NCI-H774 (cell line): ENCODE results near the gene UTP3.
"Not testable (repeated sequence)": the region's sequence is repeated elsewhere in the genome, so short reads cannot be mapped to it uniquely, and the experiment has no call there.

ENCODE experiments used
- DNase-seq: peaks from one replicate; lab custom pipeline; 2025; lab: John Stamatoyannopoulos, UW

The UTP3 gene

GRCh38 chr4:70715097-70715496, 26.8 kb downstream of the UTP3 start:
- no peak for DNase-seq

GRCh38 chr4:70718811-70719604, 30.7 kb downstream of the UTP3 start:
- no peak for DNase-seq

DNA sequence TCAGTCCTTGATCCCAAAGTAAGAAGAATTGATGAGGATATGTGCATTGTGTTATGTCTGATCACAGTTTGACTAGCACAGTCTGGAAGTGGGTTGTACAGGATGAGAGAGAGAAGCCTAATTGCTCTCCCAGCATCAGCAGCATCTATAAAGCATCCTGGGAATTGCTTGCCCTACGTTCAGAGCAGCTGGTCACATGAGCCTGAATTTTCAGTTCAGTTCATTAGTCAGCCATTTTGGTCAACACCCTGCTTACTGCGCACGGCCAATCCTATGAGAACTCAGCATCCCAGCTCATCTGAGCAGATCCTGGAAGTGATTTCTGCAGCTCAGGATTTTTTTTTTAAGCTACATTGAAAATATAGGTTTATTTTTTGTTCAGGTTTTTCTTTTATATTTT, 33.4 kb downstream of the UTP3 start, which contains the start of gene RUFY3:
Gene RUFY3 (plus strand): TSS at position 218 of the 400 bp plus-strand sequence. CDS start 610 bp downstream, outside the sequence.
- DNase-seq: no peak

GRCh38 chr4:70722199-70722791, 34.0 kb downstream of the UTP3 start:
- no peak for DNase-seq

DNA sequence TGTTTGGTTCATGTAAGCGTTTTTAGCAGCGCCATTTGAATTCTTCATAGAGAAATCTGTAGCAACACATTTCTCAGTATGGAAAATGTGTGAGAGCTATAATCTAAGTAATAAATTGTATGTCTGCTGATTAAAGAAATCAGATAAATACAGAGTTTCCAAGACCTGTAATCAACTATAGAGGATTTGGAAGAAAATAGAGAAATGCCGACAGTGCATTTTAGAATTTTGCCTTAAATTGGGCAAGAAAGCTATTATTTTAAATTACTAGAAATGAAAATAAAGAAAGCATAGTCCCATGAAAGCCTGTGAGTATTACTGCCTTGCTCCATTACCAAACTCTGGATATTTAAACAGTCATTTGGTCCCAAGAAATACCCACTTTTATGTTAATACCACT, 36.1 kb downstream of the UTP3 start:
- no peak for DNase-seq

- no peak for DNase-seq
Observed at GRCh38 chr4:70725633-70726032, 37.3 kb downstream of the UTP3 start.

GRCh38 chr4:70726515-70726914, 38.2 kb downstream of the UTP3 start:
- not testable (repeated sequence) for DNase-seq

DNA sequence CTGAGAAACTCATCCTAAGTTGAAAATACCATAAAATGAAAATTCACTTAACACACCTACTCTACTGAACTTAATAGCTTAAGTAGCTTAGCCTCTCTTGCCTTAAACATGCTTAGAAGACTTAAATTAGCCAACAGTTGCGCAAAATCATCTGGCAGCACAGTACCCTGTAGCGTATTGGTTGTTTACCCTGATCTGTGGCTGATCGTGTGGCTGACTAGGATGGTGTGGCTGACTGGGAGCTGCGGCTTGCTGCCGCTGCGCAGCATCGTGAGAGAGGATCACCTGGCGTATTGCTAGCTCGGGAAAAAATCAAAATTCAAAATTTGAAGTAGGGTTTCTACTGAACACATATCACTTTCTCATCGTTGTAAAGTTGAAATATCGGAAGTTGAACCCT, 39.8 kb downstream of the UTP3 start:
- no peak for DNase-seq

- not testable (repeated sequence) for DNase-seq
Observed at GRCh38 chr4:70732878-70733277, 44.5 kb downstream of the UTP3 start.

GRCh38 chr4:70734168-70734954, 46.0 kb downstream of the UTP3 start:
- peak; percentile 54 for DNase-seq

GRCh38 chr4:70734971-70735370, 46.6 kb downstream of the UTP3 start:
- no peak for DNase-seq

DNA sequence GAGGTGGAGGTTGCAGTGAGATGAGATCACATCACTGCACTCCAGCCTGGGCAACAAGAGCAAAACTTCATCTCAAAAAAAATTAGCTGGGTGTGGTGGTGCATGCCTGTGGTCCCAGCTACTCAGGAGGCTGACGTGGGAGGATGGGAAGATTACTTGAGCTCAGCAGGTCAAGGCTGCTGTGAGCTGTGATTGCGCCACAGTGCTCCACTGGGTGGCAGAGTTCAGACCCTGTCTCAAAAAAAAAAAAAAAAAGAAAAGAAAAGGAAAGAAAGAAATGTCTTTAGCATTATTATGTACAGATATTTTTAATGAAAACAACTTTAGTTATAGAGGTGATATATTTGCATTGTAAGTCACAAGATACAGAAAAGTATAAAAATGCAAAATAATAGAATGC, 47.6 kb downstream of the UTP3 start:
- DNase-seq: not testable (repeated sequence)

DNA sequence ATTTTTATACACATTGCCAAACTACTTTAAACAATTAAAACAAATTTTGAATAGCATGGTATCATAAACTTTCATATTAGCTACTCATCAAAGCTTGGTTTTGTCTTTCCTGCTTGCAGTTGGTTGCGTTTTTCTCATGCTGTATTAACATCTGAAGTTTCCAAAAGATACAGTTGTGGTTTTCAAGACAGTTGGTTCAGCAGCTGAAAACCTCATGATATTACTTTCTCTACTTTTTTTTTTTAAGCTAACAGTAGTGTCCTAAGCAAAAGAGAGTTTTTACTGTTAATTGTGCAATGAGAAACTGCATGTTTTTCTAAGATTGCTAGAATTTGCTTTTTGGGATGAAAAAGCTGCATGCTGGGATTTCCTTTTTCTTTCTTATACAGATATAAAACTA, 48.7 kb downstream of the UTP3 start:
- no peak for DNase-seq

GRCh38 chr4:70737409-70737808, 49.1 kb downstream of the UTP3 start:
- no peak for DNase-seq

DNA sequence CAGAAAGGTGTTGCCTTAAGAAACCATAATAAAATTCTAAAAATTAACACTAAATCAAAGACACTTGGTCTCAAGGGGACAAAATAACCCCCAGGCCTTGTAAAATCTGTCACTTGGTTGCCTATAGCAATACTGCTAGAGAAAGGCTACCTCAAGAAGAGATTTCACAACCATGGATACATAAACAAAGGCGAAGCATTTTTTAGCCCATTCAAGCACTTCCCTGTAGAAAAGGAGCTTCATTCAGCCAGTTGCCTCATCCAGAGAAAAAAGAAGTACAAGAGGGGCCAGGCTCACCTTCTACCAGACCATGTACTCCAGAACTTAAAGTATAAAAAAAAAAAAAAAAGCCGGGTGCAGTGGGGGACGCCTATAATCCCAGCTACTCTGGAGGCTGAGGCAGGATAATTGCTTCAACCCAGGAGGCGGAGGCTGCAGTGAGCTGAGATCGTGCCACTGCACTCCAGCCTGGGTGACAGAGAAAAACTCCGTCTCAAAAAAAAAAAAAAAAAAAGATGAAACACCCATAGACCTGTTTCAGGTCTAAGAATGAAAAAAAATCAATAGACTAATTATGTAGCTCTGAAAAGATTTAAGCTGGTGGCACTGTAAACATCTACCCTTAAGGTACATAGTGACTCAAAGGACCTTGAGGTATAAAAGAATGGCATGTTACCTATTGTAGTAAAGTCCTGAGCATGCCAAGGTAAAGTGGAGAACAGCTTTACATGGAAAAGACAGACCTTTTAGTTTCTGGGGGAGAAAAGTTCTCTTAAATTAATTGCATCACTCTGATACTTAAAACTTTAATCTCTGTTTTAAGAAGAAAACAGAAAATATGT, 51.4 kb downstream of the UTP3 start:
- DNase-seq: no peak
